Smooth muscle cell (in vitro differentiated cells): Measurements from ENCODE around the gene RELT. TPM values are rescaled to one million over a fixed set of nuclear protein-coding genes. Genes with fewer than 3 reads are reported as not detected.

ENCODE experiments used
- DNase-seq: peaks from one replicate; lab custom pipeline; 2025; ENCODE audit not compliant: unreplicated experiment; lab: John Stamatoyannopoulos, UW
- H2AFZ ChIP-seq: fragments of 200-600 bp; sonication (generic); 2 replicates; pipeline ENCODE4 v1.6.0; 2016; ENCODE audit warnings: antibody characterized with exemption, low read depth, mild to moderate bottlenecking
- H3F3A ChIP-seq: fragments of 200-600 bp; sonication (generic); 2 replicates; pipeline ENCODE4 v1.6.0; 2017; ENCODE audit warnings: antibody characterized with exemption, low read depth
- H3K27ac ChIP-seq: fragments of 200-600 bp; sonication (generic); 2 replicates; pipeline ENCODE4 v1.5.1; 2016; ENCODE audit warnings: low read depth, mild to moderate bottlenecking
- H3K27me3 ChIP-seq: fragments of 200-600 bp; sonication (generic); 2 replicates; pipeline ENCODE4 v1.6.1; 2016; ENCODE audit warnings: low read depth, mild to moderate bottlenecking
- H3K36me3 ChIP-seq: fragments of 200-600 bp; sonication (generic); 2 replicates; pipeline ENCODE4 v1.5.1; 2016; ENCODE audit warnings: low read depth
- H3K4me1 ChIP-seq: fragments of 200-600 bp; sonication (generic); 2 replicates; pipeline ENCODE4 v1.5.1; 2016; ENCODE audit warnings: low read depth
- H3K4me2 ChIP-seq: fragments of 200-600 bp; sonication (generic); 2 replicates; pipeline ENCODE4 v1.6.0; 2016; ENCODE audit warnings: mild to moderate bottlenecking
- H3K4me3 ChIP-seq: fragments of 200-600 bp; sonication (generic); 2 replicates; pipeline ENCODE4 v1.5.1; 2016; ENCODE audit warnings: mild to moderate bottlenecking
- H3K79me2 ChIP-seq: fragments of 200-600 bp; sonication (generic); 2 replicates; pipeline ENCODE4 v1.6.0; 2016; ENCODE audit warnings: low read depth, mild to moderate bottlenecking
- H3K9ac ChIP-seq: fragments of 200-600 bp; sonication (generic); 2 replicates; pipeline ENCODE4 v1.6.0; 2016; ENCODE audit warnings: low read depth
- H3K9me3 ChIP-seq: fragments of 200-600 bp; sonication (generic); replicated peaks from 2 replicates; pipeline ENCODE4 v1.5.1; 2016; ENCODE audit warnings: low read depth
- H4K20me1 ChIP-seq: fragments of 200-600 bp; sonication (generic); 2 replicates; pipeline ENCODE4 v1.6.0; 2016; ENCODE audit warnings: low read depth
- WGBS: methylation state at CpG from one replicate; pipeline ENCODE4 v1.1.7; 2016; ENCODE audit warnings: low lambda C conversion rate; 5-methylcytosine and 5-hydroxymethylcytosine counted together
- polyA plus RNA-seq: library from polyadenylated mRNA; unstranded; fragments of >200 nt; fragmentation: Nextera tagmentation; extraction: Ambion mirVana; gene quantifications from 2 replicates; pipeline ENCODE4 v1.2.1, GENCODE V29; 2016
- total RNA-seq: library from RNA; depleted of rRNA; stranded (reverse); fragments of >200 nt; gene quantifications from 2 replicates; pipeline ENCODE4 v1.2.3, GENCODE V29; 2014
- TF ChIP-seq, protein P1 (sequence below): fragments of 200-600 bp; sonication (generic); IDR thresholded peaks from 2 replicates; pipeline ENCODE4 v1.5.1; 2017; ENCODE audit warnings: borderline replicate concordance, mild to moderate bottlenecking, antibody characterized with exemption; ENCODE audit not compliant: insufficient read depth, poor library complexity, severe bottlenecking

RELT gene
- total and polyA plus RNA-seq, 2 experiments from 2014 or later, result 4.3 to 5.5 TPM

DNA sequence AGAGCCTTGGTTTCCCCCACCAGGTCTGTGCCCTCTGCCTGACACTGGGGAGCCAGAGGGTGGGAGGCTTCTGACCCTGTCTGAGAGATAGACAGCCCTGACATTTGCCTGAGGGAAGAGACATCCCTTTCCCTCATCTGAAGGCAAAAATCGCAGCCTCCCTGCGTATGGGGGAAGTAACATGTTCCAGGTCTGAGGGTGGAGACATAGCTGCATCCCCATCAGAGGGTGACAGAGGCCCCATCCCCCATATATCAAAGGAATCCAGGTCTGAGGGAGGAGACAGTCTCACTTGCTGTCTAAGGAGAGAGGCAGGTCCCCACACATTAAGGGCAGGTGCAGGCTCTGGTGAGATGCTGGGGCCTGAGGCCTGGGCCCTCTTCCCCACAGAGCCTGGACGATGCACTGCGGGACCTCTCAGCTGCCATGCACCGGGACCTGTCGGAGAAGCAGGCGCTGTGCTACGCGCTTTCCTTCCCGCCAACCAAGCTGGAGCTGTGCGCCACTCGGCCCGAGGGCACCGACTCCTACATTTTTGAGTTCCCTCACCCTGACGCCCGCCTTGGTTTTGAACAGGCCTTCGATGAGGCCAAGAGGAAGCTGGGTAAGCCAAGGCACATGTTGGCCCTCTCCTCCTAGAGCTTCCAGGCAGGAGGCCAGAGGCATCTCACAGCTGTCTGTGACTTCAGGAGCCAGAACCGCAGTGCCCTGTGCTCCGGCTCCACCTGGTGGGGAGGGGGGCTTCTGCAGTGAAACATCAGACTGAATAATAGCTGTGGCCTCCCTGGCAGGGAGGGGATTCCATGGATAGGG is 16.1 kb upstream of the RELT start:
- no peak overlapping the region for H2AFZ ChIP-seq
- no peaks in the 10 kb centered on the region for H3K79me2 ChIP-seq
- H3K4me1 ChIP-seq, result no peaks in the 10 kb centered on the region
- DNase-seq, result no peak
- H3F3A ChIP-seq, result no peaks in the 10 kb centered on the region
- H3K4me3 ChIP-seq, result no peak overlapping the region
- H3K27ac ChIP-seq, result peak overlapping the region; percentile 17
- 94% methylated on average over 19 of the region's 19 CpGs for whole genome bisulfite sequencing
- TF ChIP-seq, protein P1, sequence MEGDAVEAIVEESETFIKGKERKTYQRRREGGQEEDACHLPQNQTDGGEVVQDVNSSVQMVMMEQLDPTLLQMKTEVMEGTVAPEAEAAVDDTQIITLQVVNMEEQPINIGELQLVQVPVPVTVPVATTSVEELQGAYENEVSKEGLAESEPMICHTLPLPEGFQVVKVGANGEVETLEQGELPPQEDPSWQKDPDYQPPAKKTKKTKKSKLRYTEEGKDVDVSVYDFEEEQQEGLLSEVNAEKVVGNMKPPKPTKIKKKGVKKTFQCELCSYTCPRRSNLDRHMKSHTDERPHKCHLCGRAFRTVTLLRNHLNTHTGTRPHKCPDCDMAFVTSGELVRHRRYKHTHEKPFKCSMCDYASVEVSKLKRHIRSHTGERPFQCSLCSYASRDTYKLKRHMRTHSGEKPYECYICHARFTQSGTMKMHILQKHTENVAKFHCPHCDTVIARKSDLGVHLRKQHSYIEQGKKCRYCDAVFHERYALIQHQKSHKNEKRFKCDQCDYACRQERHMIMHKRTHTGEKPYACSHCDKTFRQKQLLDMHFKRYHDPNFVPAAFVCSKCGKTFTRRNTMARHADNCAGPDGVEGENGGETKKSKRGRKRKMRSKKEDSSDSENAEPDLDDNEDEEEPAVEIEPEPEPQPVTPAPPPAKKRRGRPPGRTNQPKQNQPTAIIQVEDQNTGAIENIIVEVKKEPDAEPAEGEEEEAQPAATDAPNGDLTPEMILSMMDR, result peak; percentile 31
- no peak overlapping the region for H3K9ac ChIP-seq
- no peaks in the 10 kb centered on the region for H3K9me3 ChIP-seq
- no peaks in the 10 kb centered on the region for H3K36me3 ChIP-seq
- no peaks in the 10 kb centered on the region for H4K20me1 ChIP-seq
- no peak overlapping the region for H3K4me2 ChIP-seq
- H3K27me3 ChIP-seq, result no peaks in the 10 kb centered on the region

DNA sequence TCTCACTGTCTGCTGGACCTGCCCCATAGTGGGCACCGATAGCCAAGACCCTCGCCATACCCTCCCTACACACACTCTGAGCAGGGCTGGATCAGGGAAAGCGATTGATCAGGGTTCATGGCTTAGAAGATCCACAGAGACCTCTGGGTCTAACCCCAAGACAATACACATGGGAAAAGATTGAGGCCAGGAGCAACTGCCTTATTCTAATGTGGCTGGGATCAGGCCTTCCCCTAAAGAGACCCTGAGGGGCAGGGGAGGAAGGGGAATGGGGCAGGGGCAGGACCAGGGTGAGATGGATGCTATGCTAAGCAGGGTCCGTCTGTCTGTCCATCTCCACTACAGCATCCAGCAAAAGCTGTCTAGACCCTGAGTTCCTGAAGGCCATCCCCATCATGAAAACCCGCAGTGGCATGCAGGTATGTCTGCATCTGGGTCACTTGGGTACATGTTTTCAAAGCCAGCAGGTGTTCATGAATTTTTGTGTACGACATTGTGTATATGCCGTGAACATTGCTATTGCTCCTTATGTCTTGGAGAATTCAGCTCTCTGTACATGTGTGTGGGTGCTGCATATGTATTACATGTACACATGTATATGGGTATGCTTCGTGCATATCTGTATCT is 15.3 kb upstream of the RELT start:
- H4K20me1 ChIP-seq, result no peaks in the 10 kb centered on the region
- no peak overlapping the region for H3K27ac ChIP-seq
- H3K9ac ChIP-seq, result no peak overlapping the region
- DNase-seq, result no peak
- H3K9me3 ChIP-seq, result no peaks in the 10 kb centered on the region
- H3K27me3 ChIP-seq, result no peaks in the 10 kb centered on the region
- H3K4me3 ChIP-seq, result no peak overlapping the region
- TF ChIP-seq, protein P1, result no peak
- H3F3A ChIP-seq, result no peaks in the 10 kb centered on the region
- no peak overlapping the region for H2AFZ ChIP-seq
- no peaks in the 10 kb centered on the region for H3K79me2 ChIP-seq
- H3K4me2 ChIP-seq, result no peak overlapping the region
- H3K4me1 ChIP-seq, result no peaks in the 10 kb centered on the region
- H3K36me3 ChIP-seq, result no peaks in the 10 kb centered on the region
- 95% methylated on average over 8 of the region's 8 CpGs for WGBS

DNA sequence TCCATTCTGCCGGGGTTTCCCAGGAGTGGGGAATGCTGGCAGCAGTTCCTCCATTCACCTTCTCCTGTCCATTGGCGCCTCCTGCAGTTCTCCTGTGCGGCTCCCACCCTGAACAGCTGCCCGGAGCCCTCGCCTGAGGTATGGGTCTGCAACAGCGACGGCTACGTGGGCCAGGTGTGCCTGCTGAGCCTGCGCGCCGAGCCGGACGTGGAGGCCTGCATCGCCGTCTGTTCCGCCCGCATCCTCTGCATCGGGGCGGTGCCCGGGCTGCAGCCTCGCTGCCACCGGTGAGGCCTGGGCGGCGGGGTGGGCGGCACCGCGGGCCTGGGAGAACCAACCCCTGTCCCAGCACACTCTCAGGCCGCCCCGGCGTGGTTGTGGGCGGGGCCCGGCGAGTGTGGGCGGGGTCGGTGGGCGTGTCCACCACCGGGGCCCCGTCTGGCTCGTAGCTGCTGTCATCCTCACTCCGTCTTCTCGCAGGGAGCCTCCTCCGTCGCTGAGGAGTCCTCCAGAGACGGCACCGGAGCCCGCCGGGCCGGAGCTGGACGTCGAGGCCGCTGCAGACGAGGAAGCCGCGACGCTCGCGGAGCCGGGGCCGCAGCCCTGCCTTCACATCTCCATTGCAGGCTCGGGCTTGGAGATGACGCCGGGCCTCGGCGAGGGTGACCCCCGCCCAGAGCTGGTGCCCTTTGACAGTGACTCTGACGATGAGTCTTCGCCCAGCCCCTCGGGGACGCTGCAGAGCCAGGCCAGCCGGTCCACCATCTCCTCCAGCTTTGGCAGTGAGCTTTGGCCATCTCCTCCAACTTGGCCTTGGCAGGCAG is 14.0 kb upstream of the RELT start:
- no peak overlapping the region for H3K4me2 ChIP-seq
- no peaks in the 10 kb centered on the region for H3K27me3 ChIP-seq
- no peak overlapping the region for H3K9ac ChIP-seq
- TF ChIP-seq, protein P1, result no peak
- H3F3A ChIP-seq, result no peaks in the 10 kb centered on the region
- no peaks in the 10 kb centered on the region for H4K20me1 ChIP-seq
- H2AFZ ChIP-seq, result no peak overlapping the region
- 69% methylated on average over 49 of the region's 70 CpGs for WGBS
- no peak overlapping the region for H3K27ac ChIP-seq
- no peaks in the 10 kb centered on the region for H3K36me3 ChIP-seq
- no peak overlapping the region for H3K4me3 ChIP-seq
- H3K4me1 ChIP-seq, result no peaks in the 10 kb centered on the region
- no peaks in the 10 kb centered on the region for H3K9me3 ChIP-seq
- no peaks in the 10 kb centered on the region for H3K79me2 ChIP-seq
- no peak for DNase-seq
